K562 (cell line): Measurements from ENCODE around the gene PRKAG2. TPM values are rescaled to one million over a fixed set of nuclear protein-coding genes. Genes with fewer than 3 reads are reported as not detected.

Source experiments
- ARID1B ChIP-seq: fragments of 450-650 bp; IDR thresholded peaks from 2 replicates; pipeline ENCODE4 v1.6.1; 2016; ENCODE audit warnings: antibody characterized with exemption, mild to moderate bottlenecking, inconsistent platforms
- ESRRA ChIP-seq: fragments of 450-650 bp; IDR thresholded peaks from 2 replicates; pipeline ENCODE4 v1.6.1; 2014; ENCODE audit warnings: low read depth, mild to moderate bottlenecking, moderate library complexity, borderline replicate concordance
- ETV6 ChIP-seq, 3 experiments: fragments of 150-350 bp in 1 of 3; sonication (generic) in 1 of 3; formaldehyde crosslinking in 1 of 3; IDR thresholded peaks; 2 replicates each; pipeline versions ENCODE4 v1.6.1 to v1.8.0; 2014 to 2022; ENCODE audit warnings: borderline replicate concordance in 2 of 3, low read depth in 2 of 3, antibody characterized with exemption in 1 of 3, low read length in 1 of 3, mild to moderate bottlenecking in 1 of 3, missing genetic modification reagents in 1 of 3
- HMGN3 ChIP-seq: IDR thresholded peaks from 2 replicates; pipeline ENCODE4 v1.6.1; 2011; ENCODE audit warnings: borderline replicate concordance, low read depth, mild to moderate bottlenecking, mixed read lengths, low read length; ENCODE audit not compliant: insufficient read length; ENCODE audit errors: extremely low read depth
- JUND ChIP-seq, 2 experiments: IDR thresholded peaks; 2 replicates in 1 of 2; 3 replicates in 1 of 2; pipeline ENCODE4 v1.6.1; 2011; ENCODE audit warnings: borderline replicate concordance in 2 of 2, low read depth in 2 of 2, low read length in 2 of 2, improper control_type of control experiment in 1 of 2, missing biosample characterization in 1 of 2, missing genetic modification characterization in 1 of 2, missing genetic modification reagents in 1 of 2
- MAFG ChIP-seq: fragments of 450-650 bp; conservative IDR thresholded peaks from 2 replicates; pipeline ENCODE4 v1.6.1; 2016; ENCODE audit warnings: missing genetic modification characterization, missing compliant biosample characterization
- MYC ChIP-seq, 2 experiments: fragments of 250-450 bp in 1 of 2; sonication (Bioruptor Pico) in 1 of 2; IDR thresholded peaks; 2 replicates each; pipeline versions ENCODE4 v1.5.1 to v1.6.1; 2012 to 2021; ENCODE audit warnings: low read depth in 2 of 2, borderline replicate concordance in 1 of 2, improper control_type of control experiment in 1 of 2, low read length in 1 of 2, mild to moderate bottlenecking in 1 of 2, moderate library complexity in 1 of 2
- RNF2 ChIP-seq: sonication (generic); IDR thresholded peaks from 2 replicates; pipeline ENCODE4 v1.6.1; 2016
- TCF7 ChIP-seq: sonication (generic); IDR thresholded peaks from 2 replicates; pipeline ENCODE4 v1.6.1; 2016; ENCODE audit warnings: antibody characterized with exemption, borderline replicate concordance
- ZNF408 ChIP-seq: fragments of 250-450 bp; sonication (Bioruptor Pico); IDR thresholded peaks from 2 replicates; pipeline ENCODE4 v1.4.0; 2020; ENCODE audit warnings: low read depth, mild to moderate bottlenecking, moderate library complexity
- polyA plus RNA-seq, 8 experiments: library from polyadenylated mRNA; depleted of rRNA in 4 of 8; stranded (reverse) in 5 of 8; unstranded in 3 of 8; fragments of >200 nt; fragmentation: Nextera tagmentation in 2 of 8; fragmentation: Illumina TruSeq in 1 of 8; extraction: Ambion mirVana in 2 of 8; extraction: Trizol in 1 of 8; gene quantifications; 2 replicates each; pipeline versions ENCODE4 v1.2.1 to v1.2.3, GENCODE V29; 2011 to 2014; ENCODE audit warnings: inconsistent platforms in 1 of 8, missing spikeins in 1 of 8
- total RNA-seq, 7 experiments: library from RNA; depleted of rRNA in 6 of 7; stranded (reverse); fragments of >200 nt in 6 of 7; fragmentation: Illumina TruSeq in 2 of 7; extraction: Trizol in 2 of 7; gene quantifications; 2 replicates each; pipeline versions ENCODE4 v1.2.1 to v1.2.3, GENCODE V29; 2011 to 2021; ENCODE audit warnings: low replicate concordance in 1 of 7
- TF ChIP-seq, protein P1 (sequence below): sonication (generic); formaldehyde crosslinking; IDR thresholded peaks from 2 replicates; pipeline ENCODE4 v1.8.0; 2023; ENCODE audit warnings: mild to moderate bottlenecking, missing genetic modification reagents
- TF ChIP-seq, protein P2 (sequence below): fragments of 450-650 bp; IDR thresholded peaks from 2 replicates; pipeline ENCODE4 v1.6.1; 2014; ENCODE audit warnings: low read depth, mild to moderate bottlenecking, moderate library complexity, borderline replicate concordance
- TF ChIP-seq, protein P3 (sequence below): IDR thresholded peaks from 2 replicates; pipeline ENCODE4 v1.6.1; 2014; ENCODE audit warnings: antibody characterized with exemption

Gene PRKAG2
- total and polyA plus RNA-seq, 9 of the 15 experiments (the other 6 are each of a cell fraction or from before 2014, with no cell fraction given): 0.99 to 5.6 (median 3.3) TPM

DNA sequence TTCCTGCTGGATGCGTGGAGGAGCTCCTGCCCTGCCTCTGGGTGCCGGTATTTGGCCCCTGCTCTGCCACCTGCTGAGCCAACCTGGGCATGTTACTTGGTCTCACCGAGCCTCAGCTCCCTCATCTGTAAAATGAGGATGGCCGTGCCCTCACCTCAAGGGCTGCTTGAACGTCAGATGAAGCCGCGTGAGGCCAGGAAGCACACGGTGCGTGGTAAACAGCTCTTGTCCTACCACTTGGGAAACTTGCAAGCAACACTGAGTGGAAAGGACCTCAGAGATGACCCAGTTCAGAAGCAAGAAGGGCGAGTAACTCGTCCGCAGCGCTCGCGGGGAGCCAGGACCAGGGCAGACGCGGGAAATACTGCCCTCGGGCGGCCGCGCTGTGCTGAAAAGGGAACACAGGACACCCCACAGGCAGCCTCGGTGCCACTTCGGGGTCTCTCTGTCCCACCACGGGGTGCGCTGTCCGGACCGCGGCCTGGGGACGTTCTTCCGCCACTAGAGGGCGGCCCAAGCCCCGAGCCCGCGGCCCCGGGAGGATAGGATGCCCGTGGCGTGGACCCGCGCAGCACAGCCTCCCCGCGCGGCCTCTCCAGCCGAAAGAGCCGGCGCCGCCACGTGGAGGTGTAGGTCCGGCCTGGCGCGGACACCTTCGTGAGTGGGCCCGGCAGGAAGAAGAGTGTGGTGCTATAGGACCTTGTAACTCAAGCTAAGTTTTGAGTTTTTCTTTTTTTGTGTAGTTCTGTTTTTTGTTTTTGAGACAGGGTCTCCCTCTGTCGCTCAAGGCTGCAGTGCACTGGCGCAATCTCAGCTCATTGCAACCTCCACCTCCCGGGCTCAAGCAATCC lies 94.1 kb downstream of the PRKAG2 start (continued):
- TF ChIP-seq, protein P1, sequence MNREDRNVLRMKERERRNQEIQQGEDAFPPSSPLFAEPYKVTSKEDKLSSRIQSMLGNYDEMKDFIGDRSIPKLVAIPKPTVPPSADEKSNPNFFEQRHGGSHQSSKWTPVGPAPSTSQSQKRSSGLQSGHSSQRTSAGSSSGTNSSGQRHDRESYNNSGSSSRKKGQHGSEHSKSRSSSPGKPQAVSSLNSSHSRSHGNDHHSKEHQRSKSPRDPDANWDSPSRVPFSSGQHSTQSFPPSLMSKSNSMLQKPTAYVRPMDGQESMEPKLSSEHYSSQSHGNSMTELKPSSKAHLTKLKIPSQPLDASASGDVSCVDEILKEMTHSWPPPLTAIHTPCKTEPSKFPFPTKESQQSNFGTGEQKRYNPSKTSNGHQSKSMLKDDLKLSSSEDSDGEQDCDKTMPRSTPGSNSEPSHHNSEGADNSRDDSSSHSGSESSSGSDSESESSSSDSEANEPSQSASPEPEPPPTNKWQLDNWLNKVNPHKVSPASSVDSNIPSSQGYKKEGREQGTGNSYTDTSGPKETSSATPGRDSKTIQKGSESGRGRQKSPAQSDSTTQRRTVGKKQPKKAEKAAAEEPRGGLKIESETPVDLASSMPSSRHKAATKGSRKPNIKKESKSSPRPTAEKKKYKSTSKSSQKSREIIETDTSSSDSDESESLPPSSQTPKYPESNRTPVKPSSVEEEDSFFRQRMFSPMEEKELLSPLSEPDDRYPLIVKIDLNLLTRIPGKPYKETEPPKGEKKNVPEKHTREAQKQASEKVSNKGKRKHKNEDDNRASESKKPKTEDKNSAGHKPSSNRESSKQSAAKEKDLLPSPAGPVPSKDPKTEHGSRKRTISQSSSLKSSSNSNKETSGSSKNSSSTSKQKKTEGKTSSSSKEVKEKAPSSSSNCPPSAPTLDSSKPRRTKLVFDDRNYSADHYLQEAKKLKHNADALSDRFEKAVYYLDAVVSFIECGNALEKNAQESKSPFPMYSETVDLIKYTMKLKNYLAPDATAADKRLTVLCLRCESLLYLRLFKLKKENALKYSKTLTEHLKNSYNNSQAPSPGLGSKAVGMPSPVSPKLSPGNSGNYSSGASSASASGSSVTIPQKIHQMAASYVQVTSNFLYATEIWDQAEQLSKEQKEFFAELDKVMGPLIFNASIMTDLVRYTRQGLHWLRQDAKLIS (CRISPR knock-in tag): no peak
- TF ChIP-seq JUND (IDR thresholded peaks at IDR 0.05; ENCODE audit: borderline replicate concordance, low read depth, low read length) (no peak), JUND (tag; IDR thresholded peaks at IDR 0.05; ENCODE audit: borderline replicate concordance, low read depth, low read length) (no peak), ESRRA (peak; percentile 31; the same call in 1 of the 2 replicates), MYC (IDR thresholded peaks at IDR 0.05; ENCODE audit: low read depth, low read length) (peak; percentile 49; the same call in 1 of the 2 replicates), MYC (CRISPR knock-in tag; IDR thresholded peaks at IDR 0.05; ENCODE audit: borderline replicate concordance, low read depth) (no peak), HMGN3 (peak; percentile 19), ZNF408 (no peak), ETV6 (IDR thresholded peaks at IDR 0.05; ENCODE audit: borderline replicate concordance in 1 of 2, low read depth in 2 of 2, low read length in 1 of 2) (0 out of 4 replicates have a peak, but pooled peaks of 1 of the 2 experiments have one; percentile 12), ETV6 (CRISPR knock-in tag; IDR thresholded peaks at IDR 0.05; ENCODE audit: borderline replicate concordance) (no peak), ARID1B (no peak), TCF7 (no peak), RNF2 (peak; percentile 51; the same call in 1 of the 2 replicates), MAFG (no peak)
- TF ChIP-seq, protein P2, sequence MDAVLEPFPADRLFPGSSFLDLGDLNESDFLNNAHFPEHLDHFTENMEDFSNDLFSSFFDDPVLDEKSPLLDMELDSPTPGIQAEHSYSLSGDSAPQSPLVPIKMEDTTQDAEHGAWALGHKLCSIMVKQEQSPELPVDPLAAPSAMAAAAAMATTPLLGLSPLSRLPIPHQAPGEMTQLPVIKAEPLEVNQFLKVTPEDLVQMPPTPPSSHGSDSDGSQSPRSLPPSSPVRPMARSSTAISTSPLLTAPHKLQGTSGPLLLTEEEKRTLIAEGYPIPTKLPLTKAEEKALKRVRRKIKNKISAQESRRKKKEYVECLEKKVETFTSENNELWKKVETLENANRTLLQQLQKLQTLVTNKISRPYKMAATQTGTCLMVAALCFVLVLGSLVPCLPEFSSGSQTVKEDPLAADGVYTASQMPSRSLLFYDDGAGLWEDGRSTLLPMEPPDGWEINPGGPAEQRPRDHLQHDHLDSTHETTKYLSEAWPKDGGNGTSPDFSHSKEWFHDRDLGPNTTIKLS: no peak
- TF ChIP-seq, protein P3, sequence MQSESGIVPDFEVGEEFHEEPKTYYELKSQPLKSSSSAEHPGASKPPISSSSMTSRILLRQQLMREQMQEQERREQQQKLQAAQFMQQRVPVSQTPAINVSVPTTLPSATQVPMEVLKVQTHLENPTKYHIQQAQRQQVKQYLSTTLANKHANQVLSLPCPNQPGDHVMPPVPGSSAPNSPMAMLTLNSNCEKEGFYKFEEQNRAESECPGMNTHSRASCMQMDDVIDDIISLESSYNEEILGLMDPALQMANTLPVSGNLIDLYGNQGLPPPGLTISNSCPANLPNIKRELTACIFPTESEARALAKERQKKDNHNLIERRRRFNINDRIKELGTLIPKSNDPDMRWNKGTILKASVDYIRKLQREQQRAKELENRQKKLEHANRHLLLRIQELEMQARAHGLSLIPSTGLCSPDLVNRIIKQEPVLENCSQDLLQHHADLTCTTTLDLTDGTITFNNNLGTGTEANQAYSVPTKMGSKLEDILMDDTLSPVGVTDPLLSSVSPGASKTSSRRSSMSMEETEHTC: 0 out of 2 replicates have a peak, but pooled peaks have one; percentile 23
